GM21390 (cell line): Measurements from ENCODE around the gene ACSM5.
"Not testable (repeated sequence)": the region's sequence is repeated elsewhere in the genome, so short reads cannot be mapped to it uniquely, and the experiment has no call there.

Source experiments
- ATAC-seq: cut with Tn5 transposase; IDR thresholded peaks from one replicate; pipeline ENCODE4 v1.9.1; 2021; ENCODE audit not compliant: unreplicated experiment

Gene ACSM5

GRCh38 chr16:20446652-20447393 is 37.5 kb downstream of the ACSM5 start:
- ATAC-seq: not testable (repeated sequence)

GRCh38 chr16:20451364-20451763 is 42.0 kb downstream of the ACSM5 start, which contains the start of gene ACSM2A:
Gene ACSM2A (plus strand): TSS chr16:20451521. CDS start chr16:20460115, 8,594 bp downstream.
- ATAC-seq: not testable (repeated sequence)

- ATAC-seq: not testable (repeated sequence)
These were observed 44.3 kb downstream of the ACSM5 start for GRCh38 chr16:20453633-20454032.

GRCh38 chr16:20459227-20459626 is 49.9 kb downstream of the ACSM5 start:
- not testable (repeated sequence) for ATAC-seq

- ATAC-seq: not testable (repeated sequence)
These were observed 51.0 kb downstream of the ACSM5 start for GRCh38 chr16:20460313-20460712.

GRCh38 chr16:20468954-20469353 is 59.6 kb downstream of the ACSM5 start:
- ATAC-seq: not testable (repeated sequence)

GRCh38 chr16:20469930-20470329 is 60.6 kb downstream of the ACSM5 start:
- ATAC-seq: not testable (repeated sequence)

- not testable (repeated sequence) for ATAC-seq
These were observed 61.4 kb downstream of the ACSM5 start for GRCh38 chr16:20470732-20471131.

- ATAC-seq: not testable (repeated sequence)
These were observed 67.9 kb downstream of the ACSM5 start for GRCh38 chr16:20477188-20477744.

- ATAC-seq: not testable (repeated sequence)
These were observed 74.7 kb downstream of the ACSM5 start for GRCh38 chr16:20483989-20484388.

GRCh38 chr16:20484726-20485125 is 75.4 kb downstream of the ACSM5 start:
- ATAC-seq: no peak

GRCh38 chr16:20485408-20485807 is 76.1 kb downstream of the ACSM5 start:
- no peak for ATAC-seq
